Transverse colon (tissue), 4 donors: Measurements from ENCODE around the gene BEND3. TPM values are rescaled to one million over a fixed set of nuclear protein-coding genes. Genes with fewer than 3 reads are reported as not detected.
"Not testable (repeated sequence)": the region's sequence is repeated elsewhere in the genome, so short reads cannot be mapped to it uniquely, and the experiment has no call there.

Experiments
- DNase-seq: peaks from one replicate; pipeline ENCODE4 v3.0.0-alpha.2; 2019
- H3K27ac ChIP-seq, 4 donors: fragments of 200-600 bp; sonication (generic); 2 replicates each; pipeline ENCODE4 v1.5.1; 2016 to 2018; ENCODE audit warnings: inconsistent platforms in 4 of 4
- H3K27me3 ChIP-seq: fragments of 200-600 bp; sonication (generic); 2 replicates; pipeline ENCODE4 v1.5.1; 2017; ENCODE audit warnings: inconsistent platforms
- H3K36me3 ChIP-seq, 4 donors: fragments of 200-600 bp; sonication (generic); 2 replicates each; pipeline ENCODE4 v1.5.1; 2017 to 2019; ENCODE audit warnings: inconsistent platforms in 4 of 4
- H3K4me1 ChIP-seq, 4 donors: fragments of 200-600 bp; sonication (generic); 2 replicates each; pipeline ENCODE4 v1.5.1; 2017 to 2020; ENCODE audit warnings: inconsistent platforms in 4 of 4
- H3K4me3 ChIP-seq, 4 donors: fragments of 200-600 bp; sonication (generic); 1 replicate in 1 of 4; 2 replicates in 3 of 4; pipeline versions ENCODE4 v1.5.1 to v1.6.1; 2017 to 2019; ENCODE audit warnings: inconsistent platforms in 4 of 4
- H3K9me3 ChIP-seq, 2 donors: fragments of 200-600 bp; sonication (generic); 2 replicates each; pipeline ENCODE4 v1.5.1; 2017 to 2019; ENCODE audit warnings: inconsistent platforms in 2 of 2
- EP300 ChIP-seq: sonication (generic); formaldehyde crosslinking; IDR thresholded peaks from one replicate; pipeline ENCODE4 v1.6.1; 2017; ENCODE audit warnings: antibody characterized with exemption, low read depth
- POLR2A ChIP-seq: fragments of 450-650 bp; IDR thresholded peaks from one replicate; pipeline ENCODE4 v1.6.1; 2016; ENCODE audit warnings: antibody characterized with exemption, mild to moderate bottlenecking, moderate library complexity
- POLR2AphosphoS5 ChIP-seq, 3 donors: sonication (generic); formaldehyde crosslinking; IDR thresholded peaks; one replicate each; pipeline ENCODE4 v1.6.1; 2016; ENCODE audit warnings: antibody characterized with exemption in 3 of 3
- WGBS, 2 donors: methylation state at CpG; one replicate each; pipeline ENCODE4 v1.1.5; 2018; ENCODE audit warnings: low coverage in 1 of 2; 5-methylcytosine and 5-hydroxymethylcytosine counted together
- in situ Hi-C, 4 donors: fragments of 200-750 bp; cut with MboI; loops; one replicate each; pipeline versions ENCODE4 v1.15.0 to v1.15.1; 2017; ENCODE audit warnings: low sequenced_read_pairs in 3 of 4, low pct_ligation_motif_present in 1 of 4, low pct_unique_long_range_greater_than_20kb in 1 of 4
- intact Hi-C: fragments of 100-400 bp; cut with DNase I; formaldehyde crosslinking; loops from one replicate; pipeline ENCODE4 v1.15.1; 2023; ENCODE audit warnings: low total_unique reads
- small RNA-seq, 4 donors: library from RNA; depleted of rRNA; stranded (forward); fragments of <200 nt; gene quantifications; one replicate each; pipeline ENCODE3, GENCODE V24; 2016
- total RNA-seq, 4 donors: library from RNA; depleted of rRNA; stranded (reverse); fragments of >200 nt; gene quantifications; one replicate each; pipeline ENCODE4 v1.1.0, GENCODE V29; 2016
- TF ChIP-seq, protein P1 (sequence below), 5 experiments: fragments of 200-600 bp in 3 of 5; fragments of 450-650 bp in 2 of 5; sonication (generic) in 3 of 5; IDR thresholded peaks; 1 replicate in 2 of 5; 2 replicates in 3 of 5; pipeline ENCODE4 v1.5.1; 2016 to 2017; ENCODE audit warnings: antibody characterized with exemption in 5 of 5, inconsistent platforms in 3 of 5, mild to moderate bottlenecking in 2 of 5, moderate library complexity in 1 of 5

BEND3 gene
- total RNA-seq, 4 donors from 2014 or later = 4.8 to 12.1 (median 5.0) TPM

DNA sequence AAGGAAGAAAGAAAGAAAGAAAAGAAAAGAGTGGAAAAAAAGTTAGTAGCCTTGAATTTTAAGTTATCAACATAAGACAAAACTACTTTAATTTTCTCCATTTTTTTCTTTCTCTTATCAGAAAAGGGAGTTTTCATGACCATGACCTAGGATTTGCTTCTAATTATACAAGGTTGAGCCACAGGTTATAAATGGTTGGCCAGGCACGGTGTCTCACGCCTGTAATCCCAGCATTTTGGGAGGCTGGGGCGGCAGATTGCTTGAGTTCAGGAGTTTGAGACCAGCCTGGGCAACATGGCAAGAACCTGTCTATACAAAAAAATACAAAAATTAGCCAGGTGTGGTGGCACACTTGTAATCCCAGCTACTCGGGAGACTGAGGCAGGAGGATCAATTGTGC is 95.1 kb downstream of the BEND3 start:
- Histone ChIP-seq H3K9me3 (no peaks in the 10 kb centered on the region), H3K36me3 (no peaks in the 10 kb centered on the region), H3K4me3 (no peak overlapping the region), H3K4me1 (no peaks in the 10 kb centered on the region), H3K27ac (no peak overlapping the region), H3K27me3 (no peaks in the 10 kb centered on the region)
- no peak for DNase-seq
- intact Hi-C loops (loop anchor here (10.0 kb wide), 1 partner anchor 95 kb away; the partner anchor contains the start of gene BEND3), in situ Hi-C loops (no loop called here)
- 67 to 76% methylated on average over 3 to 4 of the region's 4 CpGs for WGBS, 2 donors
- TF ChIP-seq, protein P1, sequence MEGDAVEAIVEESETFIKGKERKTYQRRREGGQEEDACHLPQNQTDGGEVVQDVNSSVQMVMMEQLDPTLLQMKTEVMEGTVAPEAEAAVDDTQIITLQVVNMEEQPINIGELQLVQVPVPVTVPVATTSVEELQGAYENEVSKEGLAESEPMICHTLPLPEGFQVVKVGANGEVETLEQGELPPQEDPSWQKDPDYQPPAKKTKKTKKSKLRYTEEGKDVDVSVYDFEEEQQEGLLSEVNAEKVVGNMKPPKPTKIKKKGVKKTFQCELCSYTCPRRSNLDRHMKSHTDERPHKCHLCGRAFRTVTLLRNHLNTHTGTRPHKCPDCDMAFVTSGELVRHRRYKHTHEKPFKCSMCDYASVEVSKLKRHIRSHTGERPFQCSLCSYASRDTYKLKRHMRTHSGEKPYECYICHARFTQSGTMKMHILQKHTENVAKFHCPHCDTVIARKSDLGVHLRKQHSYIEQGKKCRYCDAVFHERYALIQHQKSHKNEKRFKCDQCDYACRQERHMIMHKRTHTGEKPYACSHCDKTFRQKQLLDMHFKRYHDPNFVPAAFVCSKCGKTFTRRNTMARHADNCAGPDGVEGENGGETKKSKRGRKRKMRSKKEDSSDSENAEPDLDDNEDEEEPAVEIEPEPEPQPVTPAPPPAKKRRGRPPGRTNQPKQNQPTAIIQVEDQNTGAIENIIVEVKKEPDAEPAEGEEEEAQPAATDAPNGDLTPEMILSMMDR (IDR thresholded peaks at IDR 0.05) = no peak

DNA sequence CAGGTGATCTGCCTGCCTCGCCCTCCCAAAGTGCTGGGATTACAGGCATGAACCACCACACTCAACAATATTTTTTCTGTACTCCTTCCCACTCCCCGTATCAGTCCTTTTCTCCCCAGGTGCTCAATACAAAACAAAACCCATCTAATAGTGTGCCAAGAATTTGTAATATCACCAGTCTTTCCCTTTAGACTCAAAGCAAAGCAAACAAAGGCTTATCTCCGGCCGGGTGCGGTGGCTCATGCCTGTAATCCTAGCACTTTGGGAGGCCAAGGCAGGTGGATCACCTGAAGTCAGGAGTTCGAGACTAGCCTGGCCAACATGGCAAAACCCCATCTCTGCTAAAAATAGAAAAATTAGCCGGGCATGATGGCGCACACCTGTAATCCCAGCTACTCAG is 95.7 kb downstream of the BEND3 start:
- intact Hi-C loops = loop anchor here (10.0 kb wide), 1 partner anchor 95 kb away; the partner anchor contains the start of gene BEND3
- WGBS, 2 donors = 65 to 73% methylated on average over 4 to 8 of the region's 8 CpGs
- DNase-seq, H3K27me3 ChIP-seq, H3K27ac ChIP-seq, H3K9me3 ChIP-seq, H3K4me1 ChIP-seq, in situ Hi-C loops, H3K4me3 ChIP-seq, H3K36me3 ChIP-seq: not testable (repeated sequence)

DNA sequence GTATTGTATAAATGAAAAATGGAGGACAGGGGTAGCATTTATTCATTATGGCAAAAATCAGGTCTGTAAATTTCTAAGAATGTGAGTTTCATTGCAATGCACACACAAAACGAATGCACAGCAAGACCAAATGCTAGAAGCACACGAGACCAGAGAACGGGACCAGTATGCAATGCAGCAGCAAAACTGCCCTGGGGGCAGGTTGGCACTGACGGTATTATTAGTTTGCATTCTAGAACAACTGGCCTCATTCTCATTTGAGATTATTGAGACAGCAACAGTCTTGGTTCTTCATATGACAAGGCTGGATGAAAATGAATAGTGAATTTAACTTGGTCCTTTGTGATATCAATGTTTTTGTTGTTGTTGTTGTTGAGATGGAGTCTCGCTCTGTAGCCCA is 96.3 kb downstream of the BEND3 start:
- Histone ChIP-seq H3K27ac (no peak overlapping the region), H3K27me3 (no peaks in the 10 kb centered on the region), H3K36me3 (no peaks in the 10 kb centered on the region), H3K4me3 (no peak overlapping the region), H3K9me3 (no peaks in the 10 kb centered on the region), H3K4me1 (no peaks in the 10 kb centered on the region)
- intact Hi-C loops (no loop called here), in situ Hi-C loops (no loop called here)
- 84 to 92% methylated on average over 4 to 5 of the region's 5 CpGs for WGBS, 2 donors
- DNase-seq = no peak
- TF ChIP-seq, protein P1 (IDR thresholded peaks at IDR 0.05) = no peak
- TF ChIP-seq POLR2A (no peak), POLR2AphosphoS5 (IDR thresholded peaks at IDR 0.05) (no peak), EP300 (no peak)

Small RNA genes lying within 50 kb of the gene (small RNA-seq; reads per million reads assigned to genes)
- gene RNU6-1299P = 0 reads per million in 4 donors

Other genes starting within 250 kb of the BEND3 start
- 1,000 to 10,000 TPM in 2 of 4 donors, 100 to 1,000 TPM in 2; 466 to 2,167 (median 1,255) TPM for gene CD24, start 140.8 kb downstream of the BEND3 start, total RNA-seq
- 10 to 100 TPM; 11.1 to 28.7 (median 21.6) TPM for gene MTRES1, start 87.3 kb downstream of the BEND3 start, total RNA-seq